ENCODE measurements around the gene SLAMF8. TPM values are rescaled to one million over a fixed set of nuclear protein-coding genes. Genes with fewer than 3 reads are reported as not detected.

The SLAMF8 gene
- polyA plus RNA-seq, 1 experiment, result not detected

- DNase-seq (ENCODE audit: low read depth, low spot score), result peak; percentile 47
- H3K9me3 ChIP-seq (ENCODE audit: control insufficient read depth, insufficient read depth, low read length), result no peaks in the 10 kb centered on the region
- CTCF ChIA-PET, result interaction anchor here (0.6 to 4.7 kb wide), 6 partner anchors 8 to 205 kb away, joined by 3 to 57 read pairs (median 6); partner anchors contain the start of gene DUSP23
- TF ChIP-seq, protein P1, sequence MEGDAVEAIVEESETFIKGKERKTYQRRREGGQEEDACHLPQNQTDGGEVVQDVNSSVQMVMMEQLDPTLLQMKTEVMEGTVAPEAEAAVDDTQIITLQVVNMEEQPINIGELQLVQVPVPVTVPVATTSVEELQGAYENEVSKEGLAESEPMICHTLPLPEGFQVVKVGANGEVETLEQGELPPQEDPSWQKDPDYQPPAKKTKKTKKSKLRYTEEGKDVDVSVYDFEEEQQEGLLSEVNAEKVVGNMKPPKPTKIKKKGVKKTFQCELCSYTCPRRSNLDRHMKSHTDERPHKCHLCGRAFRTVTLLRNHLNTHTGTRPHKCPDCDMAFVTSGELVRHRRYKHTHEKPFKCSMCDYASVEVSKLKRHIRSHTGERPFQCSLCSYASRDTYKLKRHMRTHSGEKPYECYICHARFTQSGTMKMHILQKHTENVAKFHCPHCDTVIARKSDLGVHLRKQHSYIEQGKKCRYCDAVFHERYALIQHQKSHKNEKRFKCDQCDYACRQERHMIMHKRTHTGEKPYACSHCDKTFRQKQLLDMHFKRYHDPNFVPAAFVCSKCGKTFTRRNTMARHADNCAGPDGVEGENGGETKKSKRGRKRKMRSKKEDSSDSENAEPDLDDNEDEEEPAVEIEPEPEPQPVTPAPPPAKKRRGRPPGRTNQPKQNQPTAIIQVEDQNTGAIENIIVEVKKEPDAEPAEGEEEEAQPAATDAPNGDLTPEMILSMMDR (IDR thresholded peaks at IDR 0.05; ENCODE audit: low read depth, low read length), result no peak
- H3K4me3 ChIP-seq (ENCODE audit: low read depth, low read length), result no peak overlapping the region
- POLR2A ChIA-PET, result no interaction called here
- peak overlapping the region; percentile 33 for H3K27ac ChIP-seq (ENCODE audit: low read depth, low read length)
- no peaks in the 10 kb centered on the region for H3K27me3 ChIP-seq (ENCODE audit: control insufficient read depth, insufficient read depth, low read length)
These were observed 53.3 kb downstream of the SLAMF8 start for GRCh38 chr1:159879977-159880376.

DNA sequence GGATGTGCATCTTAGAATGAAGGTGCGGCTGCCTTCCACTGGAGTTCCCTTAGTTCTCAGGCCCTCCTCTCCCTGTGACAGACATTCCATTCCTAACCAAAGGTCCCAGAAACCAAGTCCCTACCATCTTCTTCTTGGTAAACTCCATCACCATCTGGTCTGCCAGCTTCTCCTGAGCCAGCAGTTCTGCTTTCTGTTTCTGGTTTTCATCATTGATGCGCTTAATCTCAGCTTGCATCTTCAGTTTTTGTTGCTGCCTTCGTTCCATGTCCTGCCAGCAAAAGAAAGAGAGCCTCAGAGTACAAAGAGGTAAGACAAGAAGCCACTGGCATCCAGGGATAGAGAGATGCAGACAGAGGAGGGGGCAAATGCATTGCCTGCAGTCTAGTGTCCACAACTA is 53.8 kb downstream of the SLAMF8 start:
- DNase-seq (ENCODE audit: low read depth, low spot score), result no peak
- ChIA-PET CTCF (interaction anchor here (0.6 to 4.7 kb wide), 6 partner anchors 8 to 205 kb away, joined by 3 to 57 read pairs (median 6); partner anchors contain the start of gene DUSP23), POLR2A (no interaction called here)
- no peaks in the 10 kb centered on the region for H3K27me3 ChIP-seq (ENCODE audit: control insufficient read depth, insufficient read depth, low read length)
- no peaks in the 10 kb centered on the region for H3K9me3 ChIP-seq (ENCODE audit: control insufficient read depth, insufficient read depth, low read length)
- no peak overlapping the region for H3K4me3 ChIP-seq (ENCODE audit: low read depth, low read length)
- H3K27ac ChIP-seq (ENCODE audit: low read depth, low read length), result peak overlapping the region; percentile 33
- TF ChIP-seq, protein P1 (IDR thresholded peaks at IDR 0.05; ENCODE audit: low read depth, low read length), result no peak

GRCh38 chr1:159881622-159882526 is 55.2 kb downstream of the SLAMF8 start:
- ChIA-PET POLR2A (no interaction called here), CTCF (interaction anchor here (1.3 to 4.7 kb wide), 2 partner anchors 10 to 101 kb away, joined by 3 to 57 read pairs; partner anchors contain the start of gene DUSP23)
- Histone ChIP-seq H3K4me3 (ENCODE audit: low read depth, low read length) (no peak overlapping the region), H3K9me3 (ENCODE audit: control insufficient read depth, insufficient read depth, low read length) (no peaks in the 10 kb centered on the region), H3K27ac (ENCODE audit: low read depth, low read length) (peak overlapping the region; percentile 59), H3K27me3 (ENCODE audit: control insufficient read depth, insufficient read depth, low read length) (no peaks in the 10 kb centered on the region)
- TF ChIP-seq, protein P1 (IDR thresholded peaks at IDR 0.05; ENCODE audit: low read depth, low read length), result no peak
- DNase-seq (ENCODE audit: low read depth, low spot score), result peak; percentile 95

DNA sequence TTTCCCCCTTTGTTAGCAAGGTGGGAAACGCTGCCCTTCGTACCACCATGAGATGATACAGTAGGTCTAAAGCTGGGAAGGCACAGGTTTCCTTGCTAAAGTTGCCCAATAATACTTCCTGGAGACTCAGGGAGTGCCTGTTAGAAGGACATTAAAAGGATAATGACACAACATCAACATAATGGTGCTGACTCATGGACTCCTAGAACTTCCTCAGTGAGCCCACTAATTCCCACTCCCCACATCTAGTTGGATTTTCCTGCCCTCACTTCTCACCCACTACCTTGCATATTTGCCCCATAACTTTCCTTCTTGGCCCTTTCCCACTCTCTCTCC is 55.8 kb downstream of the SLAMF8 start:
- Histone ChIP-seq H3K4me3 (ENCODE audit: low read depth, low read length) (no peak overlapping the region), H3K27ac (ENCODE audit: low read depth, low read length) (peak overlapping the region; percentile 59), H3K27me3 (ENCODE audit: control insufficient read depth, insufficient read depth, low read length) (no peaks in the 10 kb centered on the region), H3K9me3 (ENCODE audit: control insufficient read depth, insufficient read depth, low read length) (no peaks in the 10 kb centered on the region)
- no peak for DNase-seq (ENCODE audit: low read depth, low spot score)
- ChIA-PET POLR2A (no interaction called here), CTCF (interaction anchor here (1.3 to 4.7 kb wide), 2 partner anchors 9 to 102 kb away, joined by 3 to 57 read pairs; partner anchors contain the start of gene DUSP23)
- TF ChIP-seq, protein P1 (IDR thresholded peaks at IDR 0.05; ENCODE audit: low read depth, low read length), result no peak

- ChIA-PET POLR2A (interaction anchor here (0.6 kb wide), 1 partner anchor 32 kb away, joined by 4 read pairs; no protein-coding TSS in a partner anchor), CTCF (interaction anchor here (1.3 to 4.7 kb wide), 2 partner anchors 8 to 102 kb away, joined by 3 to 57 read pairs; partner anchors contain the start of gene DUSP23)
- Histone ChIP-seq H3K9me3 (ENCODE audit: control insufficient read depth, insufficient read depth, low read length) (no peaks in the 10 kb centered on the region), H3K27ac (ENCODE audit: low read depth, low read length) (no peak overlapping the region), H3K4me3 (ENCODE audit: low read depth, low read length) (no peak overlapping the region), H3K27me3 (ENCODE audit: control insufficient read depth, insufficient read depth, low read length) (no peaks in the 10 kb centered on the region)
- no peak for DNase-seq (ENCODE audit: low read depth, low spot score)
- TF ChIP-seq, protein P1 (IDR thresholded peaks at IDR 0.05; ENCODE audit: low read depth, low read length), result no peak
These were observed 56.5 kb downstream of the SLAMF8 start for GRCh38 chr1:159883134-159883533.
